CD4-positive, alpha-beta T cell (primary cell): ENCODE data around the gene GSE1. TPM values are rescaled to one million over a fixed set of nuclear protein-coding genes. Genes with fewer than 3 reads are reported as not detected.

Source experiments
- ATAC-seq: fragments of 200-7000 bp; cut with Tn5 transposase; one replicate; pipeline ENCODE4 v1.10.0; 2022; ENCODE audit warnings: mild to moderate bottlenecking; ENCODE audit not compliant: poor library complexity
- CTCF ChIA-PET: fragments of 350-600 bp; sonication (Branson Sonifier 250); formaldehyde crosslinking; loops from one replicate; lab custom pipeline; 2021; ENCODE audit warnings: antibody characterized with exemption, inconsistent platforms; lab: Charles Lee
- POLR2A ChIA-PET: fragments of 350-600 bp; sonication (Branson Sonifier 250); formaldehyde crosslinking; loops from one replicate; lab custom pipeline; 2021; ENCODE audit warnings: antibody characterized with exemption, inconsistent platforms; lab: Charles Lee
- DNase-seq, 14 experiments: peaks; one replicate each; pipeline ENCODE4 v3.0.0-alpha.2; 2013 to 2020; ENCODE audit warnings: mixed read lengths in 2 of 14
- H3K27ac ChIP-seq, 2 donors: one replicate each; pipeline versions ENCODE4 v1.5.1 to v1.7.0; 2013; ENCODE audit warnings: low read length in 2 of 2, low read depth in 1 of 2, mild to moderate bottlenecking in 1 of 2
- H3K27me3 ChIP-seq, 2 experiments: 1 replicate in 1 of 2; 2 replicates in 1 of 2; pipeline versions ENCODE4 v1.6.1 to v1.7.0; 2013; ENCODE audit warnings: low read length in 2 of 2, control low read depth in 1 of 2, mild to moderate bottlenecking in 1 of 2, moderate library complexity in 1 of 2; ENCODE audit not compliant: insufficient read depth in 2 of 2, control insufficient read depth in 1 of 2
- H3K36me3 ChIP-seq: one replicate; pipeline ENCODE4 v1.6.1; 2013; ENCODE audit warnings: low read length, control low read depth; ENCODE audit not compliant: insufficient read depth
- H3K4me1 ChIP-seq: one replicate; pipeline ENCODE4 v1.6.1; 2013; ENCODE audit warnings: low read length, control low read depth; ENCODE audit not compliant: insufficient read depth
- H3K4me3 ChIP-seq: one replicate; pipeline ENCODE4 v1.5.1; 2013; ENCODE audit warnings: mild to moderate bottlenecking, low read length, moderate library complexity
- H3K9me3 ChIP-seq, 2 experiments: 1 replicate in 1 of 2; 2 replicates in 1 of 2; pipeline versions ENCODE4 v1.6.1 to v1.7.0; 2013; ENCODE audit warnings: low read length in 2 of 2, mild to moderate bottlenecking in 2 of 2, control low read depth in 1 of 2, moderate library complexity in 1 of 2; ENCODE audit not compliant: control insufficient read depth in 1 of 2, insufficient read depth in 1 of 2
- H3K27ac Mint-ChIP-seq: one replicate; pipeline ENCODE4 v1.8.0; 2020; ENCODE audit warnings: mixed read lengths
- H3K27me3 Mint-ChIP-seq: one replicate; pipeline ENCODE4 v1.8.0; 2021; ENCODE audit warnings: mixed read lengths
- H3K36me3 Mint-ChIP-seq: one replicate; pipeline ENCODE4 v1.8.0; 2021; ENCODE audit warnings: low read depth, mixed read lengths
- H3K4me1 Mint-ChIP-seq: one replicate; pipeline ENCODE4 v1.8.0; 2021; ENCODE audit warnings: low read depth, mixed read lengths
- H3K4me3 Mint-ChIP-seq: one replicate; pipeline ENCODE4 v1.8.0; 2020; ENCODE audit warnings: mild to moderate bottlenecking, mixed read lengths
- H3K9me3 Mint-ChIP-seq: one replicate; pipeline ENCODE4 v1.8.0; 2020; ENCODE audit warnings: mixed read lengths
- CTCF ChIP-seq: fragments of 200-600 bp; IDR thresholded peaks from one replicate; pipeline ENCODE4 v1.8.0; 2022; ENCODE audit warnings: antibody characterized with exemption, mild to moderate bottlenecking
- intact Hi-C, 2 experiments: fragments of 100-400 bp; cut with DNase I in 1 of 2; cut with micrococcal nuclease in 1 of 2; formaldehyde crosslinking; loops; one replicate each; pipeline versions ENCODE4 v1.15.1 to v1.9.0; 2023 to 2025; cut with DNase I, micrococcal nuclease
- total RNA-seq, 174 experiments: library from RNA in 2 of 174; stranded (reverse) in 2 of 174; gene quantifications; one replicate each; pipeline ENCODE4 v1.2.3 and lab custom pipeline; 2021 to 2026

The GSE1 gene
- total RNA-seq, 2 experiments from 2014 or later, result 11.7 to 13.7 TPM

DNA sequence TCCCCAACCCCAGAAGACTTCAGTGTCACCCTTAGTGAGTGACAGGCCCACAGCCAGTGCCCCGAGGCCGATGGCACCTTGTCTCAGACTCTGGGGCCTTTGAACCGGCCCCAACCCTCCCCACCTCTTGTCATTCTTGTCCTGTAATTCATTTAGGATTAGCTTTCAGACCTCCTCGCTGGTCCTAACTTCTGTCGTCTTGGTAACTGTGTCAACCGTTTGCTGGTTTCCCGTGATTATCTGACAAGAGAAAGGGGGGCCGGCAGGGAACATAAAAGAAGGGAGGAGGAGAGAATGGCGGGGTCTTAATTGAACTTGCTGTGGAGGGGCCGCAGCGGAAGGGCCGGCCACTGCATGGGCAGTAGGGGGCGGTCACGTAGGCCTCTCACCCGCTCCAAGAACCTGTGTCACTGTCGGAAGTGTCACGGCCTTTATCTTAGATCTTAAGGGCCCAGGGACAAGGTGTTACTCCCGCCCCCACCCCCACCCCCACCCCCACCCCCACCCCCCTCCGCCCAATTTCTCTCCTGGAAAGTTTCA is 46.5 kb upstream of the GSE1 start:
- POLR2A ChIA-PET, result no interaction called here
- Mint-ChIP-seq H3K36me3 (no peaks in the 10 kb centered on the region), H3K4me3 (no peak overlapping the region)

GRCh38 chr16:85567101-85567866 is 45.8 kb upstream of the GSE1 start:
- peaks cover 74% of the 10 kb centered on the region for H3K4me1 ChIP-seq
- no peak overlapping the region for H3K27ac ChIP-seq

More for the DNA sequence above, 46.5 kb upstream of the GSE1 start:
- H3K27me3 ChIP-seq, result no peaks in the 10 kb centered on the region
- Mint-ChIP-seq H3K9me3 (no peaks in the 10 kb centered on the region), H3K27ac (no peak overlapping the region), H3K27me3 (no peaks in the 10 kb centered on the region), H3K4me1 (peaks cover 26% of the 10 kb centered on the region)
- H3K4me1 ChIP-seq, result peaks cover 68% of the 10 kb centered on the region
- no peak for TF ChIP-seq CTCF
- ATAC-seq (no peak), DNase-seq (no peak)
- intact Hi-C loops, result no loop called here
- peaks cover 4 to 30% of the 10 kb centered on the region in 2 experiments for H3K9me3 ChIP-seq
- H3K4me3 ChIP-seq, result no peak overlapping the region
- no peak overlapping the region for H3K27ac ChIP-seq
- no peaks in the 10 kb centered on the region for H3K36me3 ChIP-seq
- CTCF ChIA-PET, result interaction anchor here (1.8 kb wide), 1 partner anchor 9 kb away, joined by 5 read pairs; no protein-coding TSS in a partner anchor

GRCh38 chr16:85567935-85568334 is 45.2 kb upstream of the GSE1 start:
- Histone ChIP-seq H3K4me3 (no peak overlapping the region), H3K27me3 (no peaks in the 10 kb centered on the region), H3K9me3 (peaks cover 4 to 30% of the 10 kb centered on the region in 2 experiments), H3K4me1 (peaks cover 77% of the 10 kb centered on the region), H3K36me3 (no peaks in the 10 kb centered on the region), H3K27ac (no peak overlapping the region)
- peaks cover 35% of the 10 kb centered on the region for H3K4me1 Mint-ChIP-seq
- ChIA-PET POLR2A (interaction anchor here (0.6 to 2.1 kb wide), 2 partner anchors 10 to 15 kb away, joined by 3 to 5 read pairs; no protein-coding TSS in a partner anchor), CTCF (interaction anchor here (0.5 to 1.8 kb wide), 3 partner anchors 10 to 117 kb away, joined by 3 to 5 read pairs (median 3); no protein-coding TSS in a partner anchor)
- H3K27me3 Mint-ChIP-seq, result no peaks in the 10 kb centered on the region
- DNase-seq (no peak), ATAC-seq (no peak)
- intact Hi-C loops, result no loop called here
- H3K27ac Mint-ChIP-seq, result no peak overlapping the region
- no peak overlapping the region for H3K4me3 Mint-ChIP-seq
- TF ChIP-seq CTCF, result no peak
- H3K36me3 Mint-ChIP-seq, result no peaks in the 10 kb centered on the region
- no peaks in the 10 kb centered on the region for H3K9me3 Mint-ChIP-seq

More at GRCh38 chr16:85567101-85567866, 45.8 kb upstream of the GSE1 start:
- CTCF ChIA-PET, result interaction anchor here (0.5 to 1.8 kb wide), 2 partner anchors 10 to 118 kb away, joined by 3 to 5 read pairs; no protein-coding TSS in a partner anchor
- Mint-ChIP-seq H3K27me3 (no peaks in the 10 kb centered on the region), H3K4me1 (peaks cover 32% of the 10 kb centered on the region), H3K9me3 (no peaks in the 10 kb centered on the region), H3K4me3 (no peak overlapping the region), H3K36me3 (no peaks in the 10 kb centered on the region), H3K27ac (no peak overlapping the region)
- DNase-seq (no peak), ATAC-seq (no peak)
- intact Hi-C loops, result no loop called here
- POLR2A ChIA-PET, result interaction anchor here (2.1 kb wide), 1 partner anchor 10 kb away, joined by 5 read pairs; no protein-coding TSS in a partner anchor
- no peak for TF ChIP-seq CTCF
- Histone ChIP-seq H3K9me3 (peaks cover 4 to 30% of the 10 kb centered on the region in 2 experiments), H3K36me3 (no peaks in the 10 kb centered on the region), H3K27me3 (no peaks in the 10 kb centered on the region), H3K4me3 (no peak overlapping the region)
